Lung (tissue), 12 donors: Measurements from ENCODE around the gene LDLRAD4. TPM values are rescaled to one million over a fixed set of nuclear protein-coding genes. Genes with fewer than 3 reads are reported as not detected.
A peak's percentile ranks its signal among the peaks of the same experiment; 100 is the strongest.

Experiments
- ATAC-seq: fragments of 200-7000 bp; cut with Tn5 transposase; one replicate; pipeline ENCODE4 v1.9.1; 2020; ENCODE audit warnings: moderate number of reproducible peaks; ENCODE audit not compliant: insufficient read depth, low FRiP score
- DNase-seq, 3 donors: peaks; one replicate each; pipeline ENCODE4 v3.0.0-alpha.2; 2013 to 2017
- H3K27ac ChIP-seq, 2 donors: one replicate each; pipeline ENCODE4 v1.5.1; 2013; ENCODE audit warnings: mild to moderate bottlenecking in 2 of 2, moderate library complexity in 2 of 2, control low read depth in 1 of 2, inconsistent platforms in 1 of 2, low read depth in 1 of 2, low read length in 1 of 2
- H3K27me3 ChIP-seq, 3 donors: one replicate each; pipeline ENCODE4 v1.5.1; 2013; ENCODE audit warnings: low read length in 2 of 3; ENCODE audit not compliant: control insufficient read depth in 3 of 3, insufficient read depth in 3 of 3
- H3K36me3 ChIP-seq, 4 donors: one replicate each; pipeline ENCODE4 v1.5.1; 2013; ENCODE audit warnings: low read length in 4 of 4, mild to moderate bottlenecking in 1 of 4, moderate library complexity in 1 of 4; ENCODE audit not compliant: control insufficient read depth in 4 of 4, insufficient read depth in 4 of 4
- H3K4me1 ChIP-seq, 5 donors: one replicate each; pipeline ENCODE4 v1.5.1; 2013; ENCODE audit warnings: low read length in 5 of 5, mild to moderate bottlenecking in 2 of 5, moderate library complexity in 1 of 5; ENCODE audit not compliant: control insufficient read depth in 5 of 5, insufficient read depth in 5 of 5
- H3K4me3 ChIP-seq: one replicate; pipeline ENCODE4 v1.5.1; 2013; ENCODE audit warnings: mild to moderate bottlenecking, control low read depth, moderate library complexity
- H3K9ac ChIP-seq, 2 donors: one replicate each; pipeline ENCODE4 v1.5.1; 2013; ENCODE audit warnings: low read length in 2 of 2, control low read depth in 1 of 2; ENCODE audit not compliant: insufficient read depth in 1 of 2
- H3K9me3 ChIP-seq, 4 donors: one replicate each; pipeline ENCODE4 v1.5.1; 2013; ENCODE audit warnings: low read length in 3 of 4, mild to moderate bottlenecking in 1 of 4, moderate library complexity in 1 of 4; ENCODE audit not compliant: control insufficient read depth in 4 of 4, insufficient read depth in 3 of 4
- WGBS, 2 donors: extraction: QIAGEN DNeasy Blood & Tissue Kit; methylation state at CpG; one replicate each; pipeline ENCODE4 v1.1.7; 2013; 5-methylcytosine and 5-hydroxymethylcytosine counted together
- polyA plus RNA-seq, 2 donors: library from polyadenylated mRNA; stranded (reverse); fragments of 200-250 nt; gene quantifications; one replicate each; pipeline ENCODE4 v1.2.1, GENCODE V29; 2013
- total RNA-seq, 2 donors: library from RNA; depleted of rRNA in 1 of 2; stranded (reverse); fragments of >200 nt in 1 of 2; gene quantifications; one replicate each; pipeline ENCODE4 v1.2.1, GENCODE V29; 2014 to 2021
- TF ChIP-seq, protein P1 (sequence below): IDR thresholded peaks from 2 replicates; pipeline ENCODE4 v1.5.1; 2012; ENCODE audit warnings: mild to moderate bottlenecking; ENCODE audit errors: control extremely low read depth, extremely low read depth
- donor health status: control.
- donor health status: control.
- donor health status: Bipolar disorder and iron deficiency.
- donor health status: healthy.
- donor health status: DM: yes; HTN: yes; CAD: no.

LDLRAD4 gene
- total and polyA plus RNA-seq, 4 donors, result 3.2 to 62.4 (median 19.9) TPM

DNA sequence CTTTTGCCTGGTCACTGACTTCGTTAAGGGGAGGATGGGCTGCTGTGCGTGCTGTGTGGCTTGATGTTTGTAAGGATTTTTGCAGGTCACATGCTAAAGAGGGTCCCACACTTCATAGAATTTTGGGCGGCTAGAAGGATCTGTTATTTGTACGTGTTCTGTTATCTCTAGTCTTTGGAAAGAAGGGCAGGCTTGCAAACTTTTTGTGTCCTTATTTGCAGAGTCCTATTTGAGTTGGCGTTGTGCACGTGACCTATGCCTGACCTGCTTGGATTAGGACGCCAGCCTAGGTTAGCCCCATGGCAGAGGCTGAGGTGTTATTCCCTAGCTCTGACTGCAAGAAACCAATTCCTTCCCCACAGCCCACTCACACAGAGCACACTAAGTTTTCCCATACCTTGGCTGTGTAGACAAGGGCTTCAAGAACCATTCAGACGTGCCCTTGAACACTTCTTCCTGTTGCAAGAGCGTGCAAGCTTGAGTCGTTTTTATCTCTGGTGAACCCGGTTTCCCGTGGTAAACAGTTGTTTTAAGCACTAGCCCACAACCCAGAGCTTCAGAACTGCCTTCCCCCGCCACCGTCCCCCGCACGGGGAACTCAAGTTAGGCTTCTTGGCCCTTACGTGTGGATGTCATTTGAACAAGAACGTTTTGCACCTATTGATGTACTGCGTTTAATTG lies 94.6 kb downstream of the LDLRAD4 start:
- TF ChIP-seq, protein P1, sequence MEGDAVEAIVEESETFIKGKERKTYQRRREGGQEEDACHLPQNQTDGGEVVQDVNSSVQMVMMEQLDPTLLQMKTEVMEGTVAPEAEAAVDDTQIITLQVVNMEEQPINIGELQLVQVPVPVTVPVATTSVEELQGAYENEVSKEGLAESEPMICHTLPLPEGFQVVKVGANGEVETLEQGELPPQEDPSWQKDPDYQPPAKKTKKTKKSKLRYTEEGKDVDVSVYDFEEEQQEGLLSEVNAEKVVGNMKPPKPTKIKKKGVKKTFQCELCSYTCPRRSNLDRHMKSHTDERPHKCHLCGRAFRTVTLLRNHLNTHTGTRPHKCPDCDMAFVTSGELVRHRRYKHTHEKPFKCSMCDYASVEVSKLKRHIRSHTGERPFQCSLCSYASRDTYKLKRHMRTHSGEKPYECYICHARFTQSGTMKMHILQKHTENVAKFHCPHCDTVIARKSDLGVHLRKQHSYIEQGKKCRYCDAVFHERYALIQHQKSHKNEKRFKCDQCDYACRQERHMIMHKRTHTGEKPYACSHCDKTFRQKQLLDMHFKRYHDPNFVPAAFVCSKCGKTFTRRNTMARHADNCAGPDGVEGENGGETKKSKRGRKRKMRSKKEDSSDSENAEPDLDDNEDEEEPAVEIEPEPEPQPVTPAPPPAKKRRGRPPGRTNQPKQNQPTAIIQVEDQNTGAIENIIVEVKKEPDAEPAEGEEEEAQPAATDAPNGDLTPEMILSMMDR, result no peak
- H3K36me3 ChIP-seq, result peaks cover 0 to 10% (median 3%) of the 10 kb centered on the region in 4 donors
- H3K4me3 ChIP-seq, result no peak overlapping the region
- H3K27ac ChIP-seq, result no peak overlapping the region
- ATAC-seq (no peak), DNase-seq (peak in 1 of 3 donors; percentile 27)
- peaks cover 0 to 14% (median 5%) of the 10 kb centered on the region in 4 donors for H3K9me3 ChIP-seq
- no peaks in the 10 kb centered on the region for H3K27me3 ChIP-seq
- WGBS, 2 donors, result 52 to 58% methylated on average over 19 of the region's 19 CpGs
- no peak overlapping the region for H3K9ac ChIP-seq
- H3K4me1 ChIP-seq, result no peaks in the 10 kb centered on the region

DNA sequence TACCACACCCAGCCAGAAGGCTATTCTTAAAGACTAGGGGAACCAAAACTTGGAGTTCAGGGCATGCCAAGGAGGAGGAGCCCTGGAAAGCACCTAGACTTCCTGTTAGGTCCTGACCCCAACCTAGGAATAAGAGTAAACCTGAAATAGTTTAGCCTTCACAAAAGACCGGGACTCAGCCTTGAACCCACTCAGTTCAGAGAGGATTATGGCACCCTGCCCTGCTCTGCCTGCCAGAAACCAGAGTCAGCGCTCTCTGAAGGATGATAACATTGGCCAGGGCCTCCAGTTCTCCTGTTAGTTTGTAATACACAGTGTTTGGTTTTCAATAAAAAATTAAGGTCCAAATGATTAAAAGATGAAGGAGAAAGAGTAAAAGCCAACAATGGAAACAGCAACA lies 96.4 kb downstream of the LDLRAD4 start:
- Histone ChIP-seq H3K36me3 (peaks cover 0 to 10% (median 3%) of the 10 kb centered on the region in 4 donors), H3K27me3 (no peaks in the 10 kb centered on the region), H3K9me3 (peaks cover 0 to 14% (median 5%) of the 10 kb centered on the region in 4 donors), H3K4me3 (no peak overlapping the region), H3K4me1 (peaks cover 0 to 5% (median 0%) of the 10 kb centered on the region in 5 donors), H3K9ac (no peak overlapping the region), H3K27ac (no peak overlapping the region)
- no peak for DNase-seq
- TF ChIP-seq, protein P1, result no peak
- no peak for ATAC-seq
- WGBS, 2 donors, result 91 to 96% methylated on average over 2 of the region's 2 CpGs

DNA sequence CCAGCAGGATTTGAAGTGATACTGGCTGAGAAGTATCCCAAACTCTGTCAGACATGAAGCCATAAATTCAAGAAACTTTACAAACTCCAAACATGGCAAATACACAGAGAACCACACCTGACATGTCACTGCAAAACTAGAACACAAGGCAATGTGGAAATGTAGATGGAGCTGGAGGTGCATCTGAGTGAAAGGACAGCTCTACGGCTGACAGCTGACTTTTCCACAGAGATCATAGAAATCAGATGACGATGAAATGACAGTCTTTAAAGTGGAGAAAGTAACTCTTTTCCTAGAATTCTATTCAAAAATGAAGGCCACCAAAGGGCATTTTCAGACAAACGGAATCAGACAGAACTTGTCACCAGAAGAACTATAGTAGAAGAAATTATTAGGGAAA lies 97.5 kb downstream of the LDLRAD4 start:
- peaks cover 0 to 10% (median 0%) of the 10 kb centered on the region in 5 donors for H3K4me1 ChIP-seq
- ATAC-seq (no peak), DNase-seq (no peak)
- TF ChIP-seq, protein P1, result no peak
- 93 to 94% methylated on average over 3 of the region's 3 CpGs for WGBS, 2 donors
- H3K9ac ChIP-seq, result no peak overlapping the region
- H3K9me3 ChIP-seq, result peaks cover 0 to 14% (median 5%) of the 10 kb centered on the region in 4 donors
- H3K27ac ChIP-seq, result no peak overlapping the region
- peaks cover 0 to 10% (median 3%) of the 10 kb centered on the region in 4 donors for H3K36me3 ChIP-seq
- H3K4me3 ChIP-seq, result no peak overlapping the region
- no peaks in the 10 kb centered on the region for H3K27me3 ChIP-seq
